H9 (cell line): Measurements from ENCODE around the gene WNT3. TPM values are rescaled to one million over a fixed set of nuclear protein-coding genes. Genes with fewer than 3 reads are reported as not detected.

Experiments used
- DNase-seq: peaks from one replicate; pipeline ENCODE4 v3.0.0-alpha.2; 2017
- H2AFZ ChIP-seq: one replicate; pipeline ENCODE4 v1.6.1; 2013; ENCODE audit warnings: mild to moderate bottlenecking, low read length, control low read depth, moderate library complexity
- H2AK5ac ChIP-seq: 2 replicates; pipeline ENCODE4 v1.6.1; 2013; ENCODE audit warnings: low read length, control low read depth, mixed read lengths; ENCODE audit not compliant: insufficient read length
- H2BK120ac ChIP-seq: one replicate; pipeline ENCODE4 v1.6.1; 2013; ENCODE audit warnings: low read depth, mild to moderate bottlenecking, low read length, control low read depth, inconsistent platforms; ENCODE audit not compliant: poor library complexity, severe bottlenecking
- H2BK12ac ChIP-seq: 2 replicates; pipeline ENCODE4 v1.6.1; 2013; ENCODE audit warnings: low read length, control low read depth, mixed read lengths, low read depth; ENCODE audit not compliant: insufficient read length
- H2BK15ac ChIP-seq: 2 replicates; pipeline ENCODE4 v1.6.1; 2013; ENCODE audit warnings: low read depth, low read length, control low read depth
- H2BK20ac ChIP-seq: one replicate; pipeline ENCODE4 v1.6.1; 2013; ENCODE audit warnings: low read depth, mild to moderate bottlenecking, low read length, control low read depth, inconsistent platforms; ENCODE audit not compliant: poor library complexity, severe bottlenecking
- H2BK5ac ChIP-seq: 2 replicates; pipeline ENCODE4 v1.6.1; 2013; ENCODE audit warnings: low read length, control low read depth, mixed read lengths; ENCODE audit not compliant: insufficient read length
- H3K14ac ChIP-seq: 2 replicates; pipeline ENCODE4 v1.6.1; 2013; ENCODE audit warnings: low read length, control low read depth; ENCODE audit not compliant: insufficient read depth
- H3K18ac ChIP-seq: 2 replicates; pipeline ENCODE4 v1.6.1; 2013; ENCODE audit warnings: low read depth, mild to moderate bottlenecking, mixed read lengths, low read length, control low read depth; ENCODE audit not compliant: insufficient read length
- H3K23ac ChIP-seq: 2 replicates; pipeline ENCODE4 v1.6.1; 2013; ENCODE audit warnings: low read length, control low read depth, mixed read lengths, low read depth; ENCODE audit not compliant: insufficient read length
- H3K23me2 ChIP-seq: 2 replicates; pipeline ENCODE4 v1.6.1; 2013; ENCODE audit warnings: low read depth, mild to moderate bottlenecking, mixed read lengths, low read length, control low read depth; ENCODE audit not compliant: insufficient read length, poor library complexity, severe bottlenecking
- H3K27ac ChIP-seq: 2 replicates; pipeline ENCODE4 v1.5.1; 2013; ENCODE audit warnings: low read length, control low read depth, mixed read lengths, low read depth; ENCODE audit not compliant: insufficient read length
- H3K27me3 ChIP-seq: 2 replicates; pipeline ENCODE4 v1.6.1; 2013; ENCODE audit warnings: low read length, control low read depth, inconsistent platforms; ENCODE audit not compliant: insufficient read depth
- H3K4ac ChIP-seq: 2 replicates; pipeline ENCODE4 v1.6.1; 2013; ENCODE audit warnings: low read depth, mild to moderate bottlenecking, control low read depth, inconsistent platforms, low read length, moderate library complexity
- H3K4me1 ChIP-seq: 2 replicates; pipeline ENCODE4 v1.6.1; 2013; ENCODE audit warnings: low read length, control low read depth, inconsistent platforms; ENCODE audit not compliant: insufficient read depth
- H3K4me2 ChIP-seq: 2 replicates; pipeline ENCODE4 v1.6.1; 2013; ENCODE audit warnings: low read length, control low read depth, mixed read lengths; ENCODE audit not compliant: insufficient read length, insufficient read depth
- H3K56ac ChIP-seq: 2 replicates; pipeline ENCODE4 v1.6.1; 2013; ENCODE audit warnings: low read depth, mild to moderate bottlenecking, mixed read lengths, low read length, control low read depth; ENCODE audit not compliant: insufficient read length
- H3K79me1 ChIP-seq: 2 replicates; pipeline ENCODE4 v1.6.1; 2013; ENCODE audit warnings: low read depth, mild to moderate bottlenecking, moderate library complexity, low read length, control low read depth, inconsistent platforms; ENCODE audit not compliant: insufficient read depth, poor library complexity, severe bottlenecking
- H3K79me2 ChIP-seq: 2 replicates; pipeline ENCODE4 v1.6.1; 2013; ENCODE audit warnings: low read length, control low read depth, inconsistent platforms; ENCODE audit not compliant: insufficient read depth
- H3K9ac ChIP-seq: 2 replicates; pipeline ENCODE4 v1.6.1; 2013; ENCODE audit warnings: low read length, control low read depth, mixed read lengths; ENCODE audit not compliant: insufficient read length; ENCODE audit errors: extremely low read depth
- H3K9me3 ChIP-seq: one replicate; pipeline ENCODE4 v1.6.1; 2013; ENCODE audit warnings: low read depth, low read length, inconsistent platforms; ENCODE audit not compliant: control insufficient read depth
- H3T11ph ChIP-seq: one replicate; pipeline ENCODE4 v1.6.1; 2013; ENCODE audit warnings: mild to moderate bottlenecking, low read length, control low read depth, inconsistent platforms
- H4K20me1 ChIP-seq: one replicate; pipeline ENCODE4 v1.6.1; 2013; ENCODE audit not compliant: control insufficient read depth, insufficient read length, insufficient read depth
- H4K5ac ChIP-seq: 2 replicates; pipeline ENCODE4 v1.6.1; 2013; ENCODE audit warnings: low read depth, mild to moderate bottlenecking, mixed read lengths, low read length, control low read depth; ENCODE audit not compliant: insufficient read length
- H4K8ac ChIP-seq: replicated peaks from 2 replicates; pipeline ENCODE4 v1.6.1; 2013; ENCODE audit warnings: low read length, control low read depth, mixed read lengths, low read depth; ENCODE audit not compliant: insufficient read length
- H4K91ac ChIP-seq: 2 replicates; pipeline ENCODE4 v1.6.1; 2013; ENCODE audit warnings: low read depth, mild to moderate bottlenecking, moderate library complexity, mixed read lengths, low read length, control low read depth; ENCODE audit not compliant: insufficient read length
- H3K27ac Mint-ChIP-seq, 3 experiments: 2 replicates in 2 of 3; 3 replicates in 1 of 3; pipeline ENCODE4 v1.8.0; 2020 to 2021; ENCODE audit warnings: mixed read lengths in 3 of 3, mild to moderate bottlenecking in 1 of 3, moderate library complexity in 1 of 3
- H3K27me3 Mint-ChIP-seq: 2 replicates; pipeline ENCODE4 v1.8.0; 2021; ENCODE audit warnings: low read depth, mild to moderate bottlenecking, moderate library complexity, mixed read lengths
- H3K36me3 Mint-ChIP-seq, 3 experiments: 2 replicates in 2 of 3; 3 replicates in 1 of 3; pipeline ENCODE4 v1.8.0; 2020 to 2021; ENCODE audit warnings: low read depth in 3 of 3, mixed read lengths in 3 of 3; ENCODE audit not compliant: insufficient read depth in 1 of 3
- H3K4me1 Mint-ChIP-seq, 2 experiments: 2 replicates each; pipeline ENCODE4 v1.8.0; 2020; ENCODE audit warnings: mixed read lengths in 2 of 2
- H3K4me3 Mint-ChIP-seq, 2 experiments: 2 replicates in 1 of 2; 3 replicates in 1 of 2; pipeline ENCODE4 v1.8.0; 2020 to 2021; ENCODE audit warnings: mild to moderate bottlenecking in 2 of 2, mixed read lengths in 2 of 2, moderate library complexity in 1 of 2
- H3K9me3 Mint-ChIP-seq, 2 experiments: 2 replicates in 1 of 2; 3 replicates in 1 of 2; pipeline ENCODE4 v1.8.0; 2020; ENCODE audit warnings: mild to moderate bottlenecking in 2 of 2, mixed read lengths in 2 of 2, moderate library complexity in 1 of 2
- CTCF ChIP-seq: fragments of 200-600 bp; sonication (generic); conservative IDR thresholded peaks from 3 replicates; pipeline ENCODE4 v1.8.0; 2021; ENCODE audit warnings: antibody characterized with exemption, mild to moderate bottlenecking
- WGBS: extraction: QIAGEN DNeasy Blood & Tissue Kit; methylation state at CpG from one replicate; pipeline ENCODE4 v1.1.7; 2013; ENCODE audit warnings: missing lambda C conversion rate, low lambda C conversion rate, mixed read lengths; ENCODE audit not compliant: insufficient read length; ENCODE audit errors: extremely low coverage; 5-methylcytosine and 5-hydroxymethylcytosine counted together
- total RNA-seq: library from RNA; stranded (reverse); gene quantifications from 2 replicates; pipeline ENCODE4 v1.2.1, GENCODE V29; 2021

The WNT3 gene
- total RNA-seq, 1 experiment from 2014 or later, result 22.4 TPM

GRCh38 chr17:46753776-46754175 is 64.7 kb downstream of the WNT3 start:
- no peak overlapping the region for H3K18ac ChIP-seq
- H3K27ac ChIP-seq, result no peak overlapping the region
- H4K20me1 ChIP-seq, result no peaks in the 10 kb centered on the region
- Mint-ChIP-seq H3K4me3 (no peak overlapping the region), H3K36me3 (peaks cover 0 to 26% (median 12%) of the 10 kb centered on the region in 3 experiments; a peak in 5 of 7 replicates), H3K9me3 (no peaks in the 10 kb centered on the region), H3K4me1 (peaks cover 5 to 6% of the 10 kb centered on the region in 2 experiments), H3K27ac (no peak overlapping the region), H3K27me3 (no peaks in the 10 kb centered on the region)
- H3K23me2 ChIP-seq, result no peaks in the 10 kb centered on the region
- no peak for DNase-seq
- H2AFZ ChIP-seq, result no peak overlapping the region
- no peak overlapping the region for H2BK20ac ChIP-seq
- no peak overlapping the region for H3K4me2 ChIP-seq
- H4K5ac ChIP-seq, result no peak overlapping the region
- no peak overlapping the region for H2BK120ac ChIP-seq
- no peaks in the 10 kb centered on the region for H3K79me1 ChIP-seq
- H4K91ac ChIP-seq, result no peak overlapping the region
- H3K4ac ChIP-seq, result no peak overlapping the region
- no peaks in the 10 kb centered on the region for H3K4me1 ChIP-seq
- no peak overlapping the region for H3K14ac ChIP-seq
- H3T11ph ChIP-seq, result no peak overlapping the region
- WGBS, result no CpG with 5 or more reads among the region's 3 CpGs
- TF ChIP-seq CTCF, result no peak
- no peak overlapping the region for H3K23ac ChIP-seq
- H3K56ac ChIP-seq, result no peak overlapping the region
- H3K9ac ChIP-seq, result no peak overlapping the region
- no peak overlapping the region for H2BK12ac ChIP-seq
- no peak overlapping the region for H2BK15ac ChIP-seq
- H3K79me2 ChIP-seq, result no peaks in the 10 kb centered on the region
- no peaks in the 10 kb centered on the region for H3K27me3 ChIP-seq
- H2AK5ac ChIP-seq, result no peak overlapping the region
- H3K9me3 ChIP-seq, result no peaks in the 10 kb centered on the region
- no peak overlapping the region for H2BK5ac ChIP-seq
- no peak overlapping the region for H4K8ac ChIP-seq
